Measurements from ENCODE around the gene CDKAL1. TPM values are rescaled to one million over a fixed set of nuclear protein-coding genes. Genes with fewer than 3 reads are reported as not detected.

Gene CDKAL1
- polyA plus RNA-seq, 2 of the 4 experiments (the other 2 are of a cell fraction) = 4.7 to 8.3 TPM

DNA sequence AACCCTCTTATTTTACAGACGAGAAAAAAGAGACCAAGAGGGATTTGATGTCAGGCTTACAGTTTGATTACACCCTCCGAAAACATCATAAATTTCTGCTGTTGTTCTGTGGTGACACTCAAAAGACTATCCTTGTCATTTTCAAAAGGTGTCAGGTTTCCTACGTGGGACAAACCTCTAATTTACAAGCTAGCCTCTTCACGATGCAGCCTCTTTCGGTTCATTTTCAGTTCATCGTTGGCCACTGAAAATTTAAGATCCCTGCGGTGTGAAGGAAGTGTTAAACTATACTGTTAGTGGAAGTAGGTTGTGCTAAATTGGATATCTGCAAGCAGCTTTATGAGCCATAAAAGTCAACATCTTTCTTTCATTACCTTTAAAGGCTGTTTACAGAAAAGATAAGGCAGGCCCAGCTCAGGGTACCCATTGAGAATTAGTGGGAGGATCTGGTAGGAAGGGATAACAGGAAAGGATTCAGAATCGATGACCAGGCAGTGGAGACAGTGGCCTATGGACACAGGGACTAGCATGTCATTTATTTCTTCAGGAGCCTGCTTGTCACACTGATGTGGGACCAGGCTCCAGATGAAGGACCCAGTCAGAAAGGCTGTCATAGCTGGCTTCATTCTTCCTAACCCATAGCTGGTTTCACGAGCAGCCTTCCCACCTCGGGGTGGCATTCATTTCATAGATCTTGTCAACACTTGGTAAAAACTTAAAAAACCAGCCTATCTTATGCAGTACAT is 730.2 kb downstream of the CDKAL1 start (continued):
- TF ChIP-seq, protein P1, sequence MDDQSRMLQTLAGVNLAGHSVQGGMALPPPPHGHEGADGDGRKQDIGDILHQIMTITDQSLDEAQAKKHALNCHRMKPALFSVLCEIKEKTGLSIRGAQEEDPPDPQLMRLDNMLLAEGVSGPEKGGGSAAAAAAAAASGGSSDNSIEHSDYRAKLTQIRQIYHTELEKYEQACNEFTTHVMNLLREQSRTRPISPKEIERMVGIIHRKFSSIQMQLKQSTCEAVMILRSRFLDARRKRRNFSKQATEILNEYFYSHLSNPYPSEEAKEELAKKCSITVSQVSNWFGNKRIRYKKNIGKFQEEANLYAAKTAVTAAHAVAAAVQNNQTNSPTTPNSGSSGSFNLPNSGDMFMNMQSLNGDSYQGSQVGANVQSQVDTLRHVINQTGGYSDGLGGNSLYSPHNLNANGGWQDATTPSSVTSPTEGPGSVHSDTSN (IDR thresholded peaks at IDR 0.05) = no peak
- TF ChIP-seq KDM1A (IDR thresholded peaks at IDR 0.05; ENCODE audit: low read depth) = no peak
- TF ChIP-seq, protein P2, sequence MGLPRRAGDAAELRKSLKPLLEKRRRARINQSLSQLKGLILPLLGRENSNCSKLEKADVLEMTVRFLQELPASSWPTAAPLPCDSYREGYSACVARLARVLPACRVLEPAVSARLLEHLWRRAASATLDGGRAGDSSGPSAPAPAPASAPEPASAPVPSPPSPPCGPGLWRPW (IDR thresholded peaks at IDR 0.05) = no peak

DNA sequence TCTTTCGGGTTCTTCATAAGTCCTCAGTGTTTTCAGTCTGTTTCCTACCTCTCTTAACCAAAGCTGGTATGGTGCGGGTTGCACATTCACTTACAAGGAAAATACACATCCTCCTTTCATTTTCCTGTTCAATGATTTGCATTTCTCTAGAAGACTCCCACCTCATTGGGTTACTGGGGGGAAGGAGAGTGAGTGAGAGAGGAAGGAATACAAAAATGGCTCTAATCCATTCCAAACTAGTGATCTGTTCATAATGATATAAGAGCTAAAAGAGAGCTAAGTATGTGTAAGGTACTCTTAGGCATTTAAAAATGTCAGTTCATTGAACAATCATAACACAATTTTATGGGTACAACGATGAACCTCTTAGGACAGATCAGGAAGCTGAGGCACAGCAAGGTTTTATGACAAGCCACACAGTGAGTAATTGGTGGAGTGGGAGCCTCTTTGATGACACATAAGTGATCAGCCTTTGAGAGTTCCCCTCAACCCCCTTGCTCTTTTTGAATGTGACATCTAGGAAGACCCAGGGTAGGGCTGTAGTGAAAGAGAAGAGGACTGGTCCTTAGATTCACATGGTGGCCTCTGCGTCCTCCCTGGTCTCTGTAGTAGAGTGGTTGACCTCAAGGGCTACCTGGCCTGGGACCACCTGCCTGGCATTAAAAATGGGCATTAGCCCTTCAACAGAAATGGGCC is 730.9 kb downstream of the CDKAL1 start:
- H3K9me3 ChIP-seq = no peaks in the 10 kb centered on the region

DNA sequence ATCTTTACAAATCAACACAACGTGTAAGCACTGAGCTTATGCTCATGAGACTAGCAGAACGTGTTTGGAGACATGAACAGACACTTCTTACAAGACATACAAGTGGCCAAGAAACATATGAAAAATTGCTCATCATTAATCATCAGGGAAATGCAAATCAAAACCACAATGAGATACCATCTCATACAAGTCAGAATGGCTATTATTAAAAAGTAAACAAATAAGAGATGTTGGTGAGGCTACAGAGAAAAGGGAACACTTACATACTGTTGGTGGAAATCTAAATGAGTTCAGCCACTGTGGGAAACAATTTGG is 731.4 kb downstream of the CDKAL1 start:
- ChIA-PET POLR2A (no interaction called here), CTCF (no interaction called here)
- FAIRE-seq = no peak
- TF ChIP-seq SMC3 (IDR thresholded peaks at IDR 0.05) = no peak
- no peak for TF ChIP-seq EHF (CRISPR knock-in tag; IDR thresholded peaks at IDR 0.05)
- TF ChIP-seq FOSB (CRISPR knock-in tag; IDR thresholded peaks at IDR 0.05) = no peak
- no peak for TF ChIP-seq TFCP2L1 (CRISPR knock-in tag; IDR thresholded peaks at IDR 0.05)
- TF ChIP-seq EHMT2 (IDR thresholded peaks at IDR 0.05; ENCODE audit: low read depth) = no peak
- TF ChIP-seq JUNB (IDR thresholded peaks at IDR 0.05) = no peak
- no peak for TF ChIP-seq BHLHE40 (IDR thresholded peaks at IDR 0.05; ENCODE audit: low read depth, low read length)
- no peak for TF ChIP-seq KDM1A (IDR thresholded peaks at IDR 0.05; ENCODE audit: low read depth)
- no peak for TF ChIP-seq EP300 (IDR thresholded peaks at IDR 0.05)
- no peak for TF ChIP-seq RNF2 (IDR thresholded peaks at IDR 0.05; ENCODE audit: borderline replicate concordance, low read depth)
- no peak for TF ChIP-seq RFX5 (IDR thresholded peaks at IDR 0.05)
- no peak for TF ChIP-seq RAD21 (conservative IDR thresholded peaks at IDR 0.05 in 1 of 2, IDR thresholded peaks at IDR 0.05 in 1 of 2)
- no peak for TF ChIP-seq NR3C1 (IDR thresholded peaks at IDR 0.05)
- no peak for TF ChIP-seq FOSL2 (IDR thresholded peaks at IDR 0.05)
- no peak for TF ChIP-seq FOSL2 (CRISPR knock-in tag; IDR thresholded peaks at IDR 0.05)
- Histone ChIP-seq H3K4me2 (no peak overlapping the region), H3K4me3 (no peak overlapping the region), H3K27ac (no peak overlapping the region), H3K4me1 (no peaks in the 10 kb centered on the region), H3K9me3 (no peaks in the 10 kb centered on the region)
- 55% methylated on average over 2 of the region's 2 CpGs for WGBS (ENCODE audit: missing lambda C conversion rate)
- no peak for ATAC-seq
- no peak for DNase-seq (ENCODE audit: low read depth in 1 of 2, low spot score in 1 of 2)

More for the DNA sequence above, 730.9 kb downstream of the CDKAL1 start:
- 64% methylated on average over 4 of the region's 4 CpGs for WGBS (ENCODE audit: missing lambda C conversion rate)
- Histone ChIP-seq H3K4me1 (no peaks in the 10 kb centered on the region), H3K27ac (no peak overlapping the region), H3K4me2 (no peak overlapping the region), H3K4me3 (no peak overlapping the region)
- ATAC-seq (no peak), DNase-seq (ENCODE audit: low read depth in 1 of 2, low spot score in 1 of 2) (no peak), FAIRE-seq (no peak)
- CTCF ChIA-PET = interaction anchor here (0.5 kb wide), 1 partner anchor 56 kb away, joined by 3 read pairs; no protein-coding TSS in a partner anchor
- TF ChIP-seq KDM5A (IDR thresholded peaks at IDR 0.05) (no peak), CBX2 (IDR thresholded peaks at IDR 0.05; ENCODE audit: borderline replicate concordance, low read depth) (no peak), EP300 (IDR thresholded peaks at IDR 0.05) (no peak), HOXB5 (CRISPR knock-in tag; IDR thresholded peaks at IDR 0.05) (no peak), KDM1A (IDR thresholded peaks at IDR 0.05; ENCODE audit: low read depth) (no peak), BHLHE40 (IDR thresholded peaks at IDR 0.05; ENCODE audit: low read depth, low read length) (no peak), CEBPB (IDR thresholded peaks at IDR 0.05) (no peak), RNF2 (IDR thresholded peaks at IDR 0.05; ENCODE audit: borderline replicate concordance, low read depth) (no peak), CHD4 (IDR thresholded peaks at IDR 0.05; ENCODE audit: borderline replicate concordance) (no peak), RARB (CRISPR knock-in tag; IDR thresholded peaks at IDR 0.05) (no peak), TP53 (CRISPR knock-in tag; IDR thresholded peaks at IDR 0.05) (no peak), HEYL (CRISPR knock-in tag; IDR thresholded peaks at IDR 0.05) (no peak)
- TF ChIP-seq, protein P3, sequence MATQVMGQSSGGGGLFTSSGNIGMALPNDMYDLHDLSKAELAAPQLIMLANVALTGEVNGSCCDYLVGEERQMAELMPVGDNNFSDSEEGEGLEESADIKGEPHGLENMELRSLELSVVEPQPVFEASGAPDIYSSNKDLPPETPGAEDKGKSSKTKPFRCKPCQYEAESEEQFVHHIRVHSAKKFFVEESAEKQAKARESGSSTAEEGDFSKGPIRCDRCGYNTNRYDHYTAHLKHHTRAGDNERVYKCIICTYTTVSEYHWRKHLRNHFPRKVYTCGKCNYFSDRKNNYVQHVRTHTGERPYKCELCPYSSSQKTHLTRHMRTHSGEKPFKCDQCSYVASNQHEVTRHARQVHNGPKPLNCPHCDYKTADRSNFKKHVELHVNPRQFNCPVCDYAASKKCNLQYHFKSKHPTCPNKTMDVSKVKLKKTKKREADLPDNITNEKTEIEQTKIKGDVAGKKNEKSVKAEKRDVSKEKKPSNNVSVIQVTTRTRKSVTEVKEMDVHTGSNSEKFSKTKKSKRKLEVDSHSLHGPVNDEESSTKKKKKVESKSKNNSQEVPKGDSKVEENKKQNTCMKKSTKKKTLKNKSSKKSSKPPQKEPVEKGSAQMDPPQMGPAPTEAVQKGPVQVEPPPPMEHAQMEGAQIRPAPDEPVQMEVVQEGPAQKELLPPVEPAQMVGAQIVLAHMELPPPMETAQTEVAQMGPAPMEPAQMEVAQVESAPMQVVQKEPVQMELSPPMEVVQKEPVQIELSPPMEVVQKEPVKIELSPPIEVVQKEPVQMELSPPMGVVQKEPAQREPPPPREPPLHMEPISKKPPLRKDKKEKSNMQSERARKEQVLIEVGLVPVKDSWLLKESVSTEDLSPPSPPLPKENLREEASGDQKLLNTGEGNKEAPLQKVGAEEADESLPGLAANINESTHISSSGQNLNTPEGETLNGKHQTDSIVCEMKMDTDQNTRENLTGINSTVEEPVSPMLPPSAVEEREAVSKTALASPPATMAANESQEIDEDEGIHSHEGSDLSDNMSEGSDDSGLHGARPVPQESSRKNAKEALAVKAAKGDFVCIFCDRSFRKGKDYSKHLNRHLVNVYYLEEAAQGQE (IDR thresholded peaks at IDR 0.05) = no peak
- TF ChIP-seq, protein P2 (IDR thresholded peaks at IDR 0.05) = no peak
- TF ChIP-seq, protein P1 (IDR thresholded peaks at IDR 0.05) = no peak
- TF ChIP-seq, protein P4, sequence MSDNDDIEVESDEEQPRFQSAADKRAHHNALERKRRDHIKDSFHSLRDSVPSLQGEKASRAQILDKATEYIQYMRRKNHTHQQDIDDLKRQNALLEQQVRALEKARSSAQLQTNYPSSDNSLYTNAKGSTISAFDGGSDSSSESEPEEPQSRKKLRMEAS (IDR thresholded peaks at IDR 0.05) = no peak
- POLR2A ChIA-PET = no interaction called here
